NCI-H2029 treated with DMSO at 0.1 percent for 48 hours (cell line): ENCODE measurements around the gene ACKR3.

Experiments used
- DNase-seq: peaks from one replicate; lab custom pipeline; 2025; lab: John Stamatoyannopoulos, UW

Gene ACKR3

DNA sequence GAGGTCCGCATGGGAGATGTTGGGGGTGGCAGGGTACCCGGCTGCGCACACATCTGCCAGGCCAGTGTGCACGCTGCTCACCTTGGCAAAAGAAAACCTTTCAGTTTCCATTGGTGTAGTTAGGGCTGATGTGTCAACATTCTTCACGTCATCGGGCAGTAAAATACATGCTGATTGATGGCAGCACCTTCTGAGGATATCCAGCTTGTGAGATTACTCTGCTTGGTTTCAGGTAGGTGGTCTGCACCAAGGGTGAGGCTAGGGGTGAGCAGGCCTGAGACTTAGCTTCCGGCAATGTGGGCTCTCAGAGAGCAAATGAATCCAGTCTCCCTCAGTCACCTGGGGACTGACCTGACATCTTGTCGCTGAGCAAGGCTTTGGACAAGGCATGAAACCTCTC is 19.3 kb upstream of the ACKR3 start:
- no peak for DNase-seq

GRCh38 chr2:236550701-236551465 is 18.7 kb upstream of the ACKR3 start:
- DNase-seq = no peak

DNA sequence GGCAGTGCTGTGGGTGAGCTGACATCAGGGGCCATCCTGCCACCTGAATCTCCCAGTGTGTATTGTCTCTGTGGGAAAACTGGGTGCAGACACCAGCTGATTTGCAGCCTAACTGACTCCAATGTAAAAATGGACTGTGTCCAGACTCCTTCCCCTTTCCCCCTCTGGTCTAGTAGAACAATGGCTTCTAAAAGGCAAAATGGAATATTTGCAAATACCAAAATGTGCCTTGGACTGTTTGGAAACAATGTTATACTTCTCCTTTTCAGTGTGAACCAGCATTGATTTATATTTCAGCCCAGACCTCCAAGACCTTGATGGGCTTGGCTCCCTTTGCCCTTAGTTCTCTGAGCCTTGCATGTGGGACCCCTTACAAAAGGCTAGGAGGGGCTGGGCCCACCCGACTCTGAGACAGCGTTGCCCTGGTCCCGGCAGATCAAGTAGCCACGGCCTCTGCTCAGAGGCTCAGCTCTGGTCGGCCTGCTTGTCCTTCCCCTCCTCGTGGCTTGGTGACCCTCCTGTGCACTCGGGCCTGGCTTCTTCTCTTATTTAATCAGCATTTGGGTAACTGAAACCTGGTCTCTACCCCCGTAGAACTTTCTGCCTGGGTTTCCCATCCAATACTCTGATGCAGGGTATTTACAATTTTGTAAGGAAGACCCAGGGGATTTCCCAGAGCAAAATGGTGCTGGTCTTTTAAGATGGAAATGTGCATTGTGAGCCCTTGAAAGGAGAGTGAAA is 18.0 kb upstream of the ACKR3 start:
- no peak for DNase-seq

DNA sequence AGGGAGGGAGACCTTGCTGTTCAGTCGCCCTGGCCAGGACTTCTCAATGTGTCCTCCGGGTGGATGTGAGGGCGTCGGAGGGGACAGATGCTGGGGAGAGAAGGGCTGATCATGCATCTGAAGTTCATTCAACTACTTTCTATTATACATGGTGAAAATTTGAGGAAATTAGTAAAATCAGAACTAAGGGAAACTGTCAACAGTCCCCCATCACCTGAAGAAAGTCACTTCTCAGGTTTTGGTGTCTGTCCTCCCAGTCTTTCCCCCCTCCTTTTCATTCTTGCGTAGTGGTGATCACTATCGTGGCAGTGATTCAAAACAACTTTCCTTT is 17.4 kb upstream of the ACKR3 start:
- no peak for DNase-seq

GRCh38 chr2:236552581-236553363 is 16.9 kb upstream of the ACKR3 start:
- no peak for DNase-seq

- no peak for DNase-seq
These were observed 16.1 kb upstream of the ACKR3 start for GRCh38 chr2:236553522-236553921.

GRCh38 chr2:236554629-236555282 is 14.9 kb upstream of the ACKR3 start:
- DNase-seq = no peak

DNA sequence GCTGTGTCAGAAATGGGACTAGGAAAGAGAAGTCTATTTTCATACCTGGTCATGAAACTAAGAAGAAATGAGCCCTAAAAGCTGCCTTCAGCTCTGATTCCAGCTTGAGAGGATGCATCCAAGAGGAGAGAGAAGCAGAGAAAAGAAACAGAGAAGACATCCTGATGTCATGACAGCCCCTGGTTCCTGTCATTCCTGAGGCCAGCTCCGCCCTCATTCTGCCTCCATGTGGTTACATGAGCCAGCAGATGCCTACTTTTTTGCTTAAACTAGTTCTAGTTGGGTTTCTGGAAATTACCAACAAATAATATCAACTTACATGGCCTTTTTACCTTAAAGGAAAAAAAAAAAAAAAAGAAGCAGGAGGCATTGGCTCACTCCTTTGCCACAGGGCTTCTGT is 14.1 kb upstream of the ACKR3 start:
- DNase-seq = no peak

DNA sequence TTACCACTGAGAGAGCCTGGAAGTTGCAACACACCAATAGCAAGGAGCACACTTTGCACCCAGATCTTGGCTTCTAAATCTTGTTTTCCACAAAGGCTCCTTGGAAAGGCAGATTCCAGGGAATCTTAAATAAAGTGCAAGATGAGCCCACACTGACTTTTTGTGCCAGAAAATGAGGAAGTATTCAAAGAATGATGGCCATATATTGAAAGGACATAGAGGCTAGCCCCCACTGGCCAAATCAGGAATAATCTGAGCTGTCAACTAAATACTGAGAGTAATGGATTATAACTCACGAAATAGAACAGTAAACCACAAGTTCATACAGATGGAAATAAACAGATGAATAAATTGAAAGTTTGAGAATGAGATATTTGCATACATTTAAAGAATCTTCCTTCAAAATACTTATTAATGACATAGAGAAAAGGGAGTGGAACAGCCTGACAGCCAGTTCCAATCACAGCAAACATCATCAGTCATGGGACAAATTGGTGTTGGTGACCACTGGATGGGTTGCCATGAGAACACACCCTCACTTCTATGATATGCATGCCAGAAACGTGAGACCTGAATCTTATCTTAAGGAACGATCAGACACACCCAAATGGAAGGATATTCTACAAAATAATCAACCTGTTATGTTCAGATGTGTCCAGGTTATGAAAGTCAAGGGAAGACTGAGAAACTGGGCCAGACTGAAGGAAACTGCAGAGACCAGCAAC is 12.2 kb upstream of the ACKR3 start:
- no peak for DNase-seq

DNA sequence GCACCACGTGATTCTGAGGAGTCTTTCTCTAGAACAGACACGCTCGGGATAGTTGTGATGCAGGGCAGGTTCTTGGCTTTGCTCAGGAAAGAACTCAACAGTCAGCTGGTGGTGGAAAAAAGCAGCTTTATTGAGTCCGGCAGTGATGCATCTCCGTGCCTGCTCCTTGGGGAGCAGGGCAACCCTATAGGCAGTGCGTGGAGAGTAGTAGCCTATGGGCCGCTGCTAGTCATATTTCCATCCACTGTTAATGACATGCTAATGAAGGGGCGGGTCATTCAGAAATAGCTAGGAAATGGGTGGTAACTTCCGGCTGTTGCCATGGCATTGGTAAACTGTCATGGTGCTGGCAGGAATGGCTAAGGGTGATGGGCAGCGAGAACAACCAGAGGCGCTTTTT is 11.6 kb upstream of the ACKR3 start:
- no peak for DNase-seq

GRCh38 chr2:236558993-236559978 is 10.3 kb upstream of the ACKR3 start:
- DNase-seq = no peak

GRCh38 chr2:236561874-236562273 is 7.8 kb upstream of the ACKR3 start:
- DNase-seq = no peak

GRCh38 chr2:236562434-236562833 is 7.2 kb upstream of the ACKR3 start:
- no peak for DNase-seq

GRCh38 chr2:236563953-236564352 is 5.7 kb upstream of the ACKR3 start:
- no peak for DNase-seq

DNA sequence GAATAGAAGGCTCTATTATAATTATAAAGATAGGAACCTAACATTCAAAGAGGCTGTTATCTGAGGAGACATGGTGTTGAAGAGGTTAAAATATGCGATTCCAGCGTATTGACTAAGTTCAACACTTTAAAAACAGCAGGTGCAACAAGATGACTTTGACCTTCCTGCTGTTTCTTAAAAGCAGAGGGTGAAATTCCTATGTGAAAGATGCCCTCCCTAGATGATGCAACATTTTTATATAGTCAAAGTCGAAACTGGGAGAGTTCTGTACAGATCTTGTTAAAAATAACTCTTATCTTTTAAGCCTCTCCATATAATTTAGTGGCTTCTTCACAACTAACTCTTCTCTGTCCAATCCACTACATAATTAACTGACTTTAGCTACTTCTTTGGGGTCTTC is 4.4 kb upstream of the ACKR3 start:
- DNase-seq = no peak

DNA sequence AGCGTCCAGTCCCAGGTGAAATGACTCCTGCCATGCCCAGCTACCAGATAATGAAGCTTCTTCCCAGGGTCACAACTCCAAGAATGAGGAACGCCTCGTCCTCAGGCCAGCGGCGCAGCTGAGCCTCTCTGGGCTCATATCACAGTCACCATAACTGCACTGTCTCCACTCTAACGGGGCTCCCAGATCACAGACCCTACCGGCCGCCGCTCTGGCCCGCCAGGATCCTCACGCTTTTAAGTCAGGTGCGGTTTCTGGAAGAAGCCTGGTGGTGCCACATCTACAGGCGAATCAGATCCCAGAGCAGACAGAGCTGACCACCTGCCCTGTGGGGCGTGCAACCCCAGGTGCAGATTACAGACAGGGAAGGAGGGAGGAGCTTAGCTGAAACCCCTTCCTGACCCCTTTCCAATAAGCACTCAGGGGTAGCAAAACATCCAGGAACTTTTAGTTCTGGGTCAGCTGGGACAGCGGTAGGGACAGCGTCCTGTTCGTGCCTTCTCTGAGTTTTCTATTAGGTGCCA is 3.7 kb upstream of the ACKR3 start:
- no peak for DNase-seq

- DNase-seq = no peak
These were observed 3.0 kb upstream of the ACKR3 start for GRCh38 chr2:236566596-236566995.

GRCh38 chr2:236568068-236568921 is 1.3 kb upstream of the ACKR3 start:
- no peak for DNase-seq

- DNase-seq = no peak
These were observed 578 bp upstream of the ACKR3 start for GRCh38 chr2:236568922-236569572.
